GM10847 (cell line): Measurements from ENCODE around the gene DRICH1.

Experiments used
- POLR2A ChIP-seq: IDR thresholded peaks from 2 replicates; pipeline ENCODE4 v1.6.1; 2011; ENCODE audit not compliant: insufficient read length; ENCODE audit errors: extremely low read depth

DRICH1 gene

DNA sequence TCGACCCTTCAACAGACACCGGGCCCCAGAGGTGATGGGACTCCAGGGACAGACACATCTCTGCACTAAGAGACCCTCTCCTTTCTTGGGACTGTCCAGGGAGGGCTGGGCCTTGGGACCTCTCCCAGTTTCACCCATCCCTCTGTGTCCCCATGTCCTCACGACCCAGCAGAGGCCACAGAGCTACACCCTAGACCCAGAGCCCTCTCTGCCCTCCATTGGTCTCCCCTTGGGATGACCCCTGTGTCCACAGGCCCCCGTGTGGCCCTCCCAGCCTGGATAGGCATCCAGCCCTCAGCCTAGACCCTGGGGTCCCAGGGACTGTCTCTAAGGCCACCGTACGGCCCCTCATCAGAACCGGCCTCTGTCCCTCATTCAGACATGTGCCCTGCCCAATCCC lies 7.5 kb upstream of the DRICH1 start:
- no peak for TF ChIP-seq POLR2A

DNA sequence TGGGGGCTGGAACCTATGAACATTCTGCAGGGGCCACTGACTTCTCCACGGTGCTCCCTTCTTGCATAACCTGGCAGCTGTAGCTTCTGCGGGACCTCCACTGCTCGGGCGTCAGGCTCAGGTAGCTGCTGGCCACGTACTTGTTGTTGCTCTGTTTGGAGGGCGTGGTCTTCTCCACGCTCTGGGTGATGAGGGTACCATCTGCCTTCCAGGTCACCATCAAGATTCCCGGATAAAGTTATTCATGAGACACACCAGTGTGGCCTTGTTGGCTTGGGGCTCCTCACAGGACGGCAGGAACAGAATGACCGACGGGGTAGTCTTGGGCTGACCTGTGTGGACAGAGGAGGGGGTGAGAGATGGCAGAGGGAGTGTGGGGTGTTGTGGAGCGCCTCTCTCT lies 6.5 kb upstream of the DRICH1 start:
- TF ChIP-seq POLR2A = no peak

DNA sequence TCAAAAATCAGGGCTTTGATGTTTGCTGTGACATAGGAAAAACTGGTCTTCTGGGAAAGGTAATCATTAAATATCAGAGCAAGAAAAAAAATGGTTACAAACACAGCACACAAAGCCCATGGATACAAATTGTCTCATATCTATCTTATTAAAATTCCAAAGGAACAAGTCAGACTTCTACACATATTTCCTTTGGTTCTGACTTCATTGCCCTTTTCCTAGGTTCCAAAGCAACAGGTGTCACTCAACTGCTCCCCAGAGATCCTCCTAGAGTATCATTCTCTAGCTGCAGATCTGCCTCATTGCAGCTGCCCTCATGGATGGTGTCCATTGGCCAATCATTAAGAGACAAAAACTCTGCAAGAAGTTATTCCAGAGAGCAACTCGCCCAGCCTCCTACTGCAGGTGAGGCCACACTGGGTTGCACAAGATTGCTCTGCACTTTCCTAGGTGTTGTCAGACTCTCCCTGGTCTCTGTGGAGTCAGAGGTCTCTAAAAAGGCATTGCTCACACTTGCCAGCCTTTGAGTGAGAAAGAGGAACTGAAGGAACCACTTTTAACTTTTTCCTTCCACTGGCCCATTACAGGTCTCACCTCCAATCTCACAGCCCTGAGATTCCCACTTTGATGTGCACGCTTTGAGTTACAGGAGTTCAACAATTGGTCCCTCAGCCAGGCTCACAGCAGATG lies 5.7 kb downstream of the DRICH1 start:
- TF ChIP-seq POLR2A = no peak

DNA sequence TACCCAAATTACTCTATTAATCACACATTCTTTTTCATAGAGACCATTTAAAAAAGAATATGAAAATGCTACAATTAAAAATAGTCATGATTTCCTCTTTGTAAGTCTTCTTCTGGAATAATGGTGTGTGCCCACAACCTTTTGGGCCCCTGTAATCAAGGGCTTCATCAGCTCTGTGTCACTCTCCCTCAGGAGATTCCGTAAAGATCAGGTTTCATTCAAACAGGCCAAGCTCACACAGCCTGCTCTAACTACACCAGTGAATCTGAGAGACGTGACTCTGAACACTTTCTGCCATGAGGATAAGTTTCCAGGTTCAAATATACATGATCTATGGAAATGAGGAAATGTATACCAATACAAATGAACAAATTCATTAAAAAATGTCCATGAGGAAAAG lies 9.5 kb downstream of the DRICH1 start:
- TF ChIP-seq POLR2A = no peak

DNA sequence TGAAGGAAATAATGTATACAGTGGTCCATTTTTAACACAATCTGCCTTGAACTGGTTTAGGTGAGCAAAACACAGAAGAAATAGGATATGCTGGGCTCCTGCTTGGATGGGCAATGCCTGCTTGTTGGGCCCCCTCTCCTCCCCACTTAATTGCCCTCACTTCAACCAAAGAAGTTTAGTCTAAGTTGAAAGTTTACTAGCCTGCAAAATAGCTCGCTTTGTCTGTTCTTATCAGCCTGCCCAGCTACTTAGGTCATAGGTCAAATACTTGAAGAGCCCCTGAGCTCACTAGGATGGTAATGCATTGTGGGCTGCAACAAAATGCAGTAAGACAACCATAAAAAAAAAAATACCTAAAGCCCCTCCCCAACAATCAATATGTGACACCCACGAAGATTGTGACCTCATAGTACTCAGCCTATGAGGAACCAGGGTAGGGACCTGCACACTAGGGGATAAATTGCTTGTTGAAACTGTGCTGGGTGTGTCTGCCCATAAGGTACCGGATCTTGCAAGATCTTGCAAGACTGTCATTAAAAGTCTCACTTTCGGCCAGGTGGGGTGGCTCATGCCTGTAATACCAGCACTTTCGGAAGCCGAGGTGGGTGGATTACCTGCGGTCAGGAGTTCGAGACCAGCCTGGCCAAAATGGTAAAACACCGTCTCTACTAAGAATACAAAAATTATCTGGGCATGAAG lies 10.9 kb downstream of the DRICH1 start:
- no peak for TF ChIP-seq POLR2A

DNA sequence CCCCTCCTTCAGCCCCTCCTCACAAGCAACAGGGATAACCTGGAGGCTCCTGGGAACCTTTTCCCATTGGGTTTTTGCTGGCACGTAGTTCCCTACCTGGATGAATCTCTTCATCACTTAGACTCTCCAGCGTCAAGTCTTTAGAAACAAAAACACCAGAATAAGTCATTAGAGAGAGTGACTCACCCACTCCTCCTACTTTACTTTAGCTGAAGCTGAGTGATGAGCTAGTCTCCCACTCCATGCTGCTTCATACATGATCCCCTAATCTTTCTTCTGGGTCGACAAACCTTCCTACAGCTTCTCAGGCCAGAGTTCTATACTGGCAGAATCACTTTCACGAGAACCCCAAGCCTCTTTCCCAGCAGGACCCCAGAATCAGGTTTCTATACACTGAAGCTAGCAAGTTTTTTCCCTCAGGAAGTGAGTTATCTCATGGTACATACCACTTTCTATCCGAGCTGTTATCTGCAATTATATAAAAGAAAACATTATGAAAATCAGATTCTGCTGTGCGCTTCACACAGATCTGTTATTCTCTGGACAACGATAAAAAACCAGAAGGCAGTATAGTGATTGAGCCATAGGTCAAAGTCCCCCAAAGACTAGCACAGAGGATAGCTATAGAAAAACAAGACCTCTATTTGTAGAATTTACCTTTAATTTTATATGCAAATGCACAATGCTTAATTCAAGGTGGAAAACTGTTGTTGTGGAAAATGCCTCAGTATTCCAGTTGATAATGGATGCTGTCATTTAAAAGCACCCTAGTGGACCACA lies 18.7 kb downstream of the DRICH1 start:
- TF ChIP-seq POLR2A = no peak

DNA sequence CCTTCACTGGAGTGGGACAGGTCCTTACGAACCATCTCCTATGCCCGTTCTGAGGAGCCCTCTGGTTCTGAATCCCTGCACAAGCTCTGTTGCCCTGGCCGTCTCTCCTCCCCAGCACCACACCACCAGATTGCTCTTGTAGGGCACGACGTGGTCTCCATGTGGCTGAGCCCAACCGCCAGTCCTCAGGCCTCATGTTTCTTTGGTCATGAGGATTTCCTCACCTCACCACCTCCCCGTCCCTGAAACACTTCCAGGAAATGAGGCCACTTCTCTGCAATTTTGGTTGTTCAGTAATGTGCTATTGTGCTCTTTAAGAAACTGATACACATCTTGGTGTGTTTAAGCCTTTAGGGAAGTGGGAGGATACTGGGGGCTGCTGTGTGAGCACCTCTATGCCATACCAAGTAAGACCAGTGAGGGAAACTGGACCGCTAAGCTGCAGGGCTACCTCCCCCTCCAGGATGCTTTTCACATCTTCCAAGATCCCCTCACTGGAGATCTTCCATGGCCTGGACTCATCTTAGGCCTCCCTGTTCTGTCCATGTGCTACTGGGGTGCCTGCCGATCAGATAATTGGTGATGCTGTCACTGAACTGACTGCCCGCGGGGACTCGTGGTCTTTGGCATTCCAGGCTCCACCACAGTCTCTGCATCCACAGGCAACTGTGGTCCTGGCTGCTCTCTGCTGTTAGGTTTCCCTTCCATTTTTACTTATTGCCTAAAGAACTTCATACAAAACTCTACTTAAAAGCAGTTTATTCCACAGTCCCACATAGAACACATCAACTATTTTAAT lies 21.9 kb downstream of the DRICH1 start:
- TF ChIP-seq POLR2A = no peak

DNA sequence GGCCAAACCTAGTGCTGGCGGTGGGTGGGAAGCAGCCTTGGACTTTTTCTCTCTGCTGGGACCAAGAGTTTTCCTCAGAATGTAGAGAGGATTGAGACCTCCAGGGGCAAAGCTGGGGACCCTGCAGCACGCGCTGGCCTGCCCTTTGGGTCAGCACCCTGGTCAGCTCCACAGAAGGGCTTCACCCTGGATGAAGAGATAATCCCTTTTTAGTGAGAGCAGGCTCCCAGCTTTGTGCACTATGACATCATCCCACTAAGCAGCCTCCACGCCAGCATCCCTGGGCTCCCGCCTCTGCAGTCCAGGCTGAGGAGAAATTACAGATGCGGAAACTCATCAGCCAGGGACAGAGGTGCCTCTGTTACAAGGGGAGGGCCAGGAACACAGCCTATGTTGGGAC lies 23.5 kb downstream of the DRICH1 start:
- no peak for TF ChIP-seq POLR2A

DNA sequence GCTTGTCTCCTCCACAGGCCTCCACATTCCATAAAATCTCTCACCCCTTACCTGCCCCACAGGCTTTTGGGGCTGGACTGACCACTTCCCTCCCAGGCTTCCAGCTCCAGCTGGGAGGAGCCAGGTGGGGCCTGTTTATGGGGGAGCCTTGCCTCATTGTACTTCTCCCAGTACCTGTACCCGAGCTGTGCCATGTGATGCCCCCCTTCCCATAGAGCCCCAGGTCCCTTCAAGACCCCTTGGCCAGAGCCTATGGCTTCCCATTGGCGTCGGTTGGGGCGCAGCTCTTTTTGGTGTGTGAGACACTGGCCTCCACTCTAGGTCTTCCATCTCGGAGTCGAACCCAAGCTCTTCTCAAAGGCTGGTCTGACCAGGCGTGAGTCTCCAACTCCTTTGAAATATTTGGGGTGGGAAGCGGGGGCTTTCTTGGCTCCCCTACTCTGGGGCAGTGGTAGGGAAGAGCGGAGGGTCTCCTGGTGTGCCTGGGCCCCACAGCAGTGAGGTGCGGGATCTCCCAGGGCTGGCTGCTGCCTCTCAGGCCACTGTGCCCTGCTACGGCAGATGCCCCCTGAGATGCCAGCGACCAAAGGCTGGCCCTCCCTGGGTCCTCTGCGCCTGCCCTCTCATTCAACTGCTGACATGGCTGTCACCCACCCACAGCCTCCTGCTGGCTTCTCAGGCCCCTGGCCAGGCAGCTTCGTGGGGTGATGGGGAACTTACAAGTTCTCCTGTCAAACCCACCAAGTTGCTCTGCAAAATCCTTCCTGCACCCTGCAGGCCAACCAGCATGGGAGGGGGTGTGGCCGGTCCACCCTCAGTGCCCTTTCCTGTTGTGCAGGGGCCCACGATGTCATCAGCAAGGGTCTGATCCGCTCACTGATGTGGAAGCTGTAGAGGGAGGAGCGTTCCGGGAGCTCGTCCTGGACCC lies 25.7 kb downstream of the DRICH1 start:
- no peak for TF ChIP-seq POLR2A

DNA sequence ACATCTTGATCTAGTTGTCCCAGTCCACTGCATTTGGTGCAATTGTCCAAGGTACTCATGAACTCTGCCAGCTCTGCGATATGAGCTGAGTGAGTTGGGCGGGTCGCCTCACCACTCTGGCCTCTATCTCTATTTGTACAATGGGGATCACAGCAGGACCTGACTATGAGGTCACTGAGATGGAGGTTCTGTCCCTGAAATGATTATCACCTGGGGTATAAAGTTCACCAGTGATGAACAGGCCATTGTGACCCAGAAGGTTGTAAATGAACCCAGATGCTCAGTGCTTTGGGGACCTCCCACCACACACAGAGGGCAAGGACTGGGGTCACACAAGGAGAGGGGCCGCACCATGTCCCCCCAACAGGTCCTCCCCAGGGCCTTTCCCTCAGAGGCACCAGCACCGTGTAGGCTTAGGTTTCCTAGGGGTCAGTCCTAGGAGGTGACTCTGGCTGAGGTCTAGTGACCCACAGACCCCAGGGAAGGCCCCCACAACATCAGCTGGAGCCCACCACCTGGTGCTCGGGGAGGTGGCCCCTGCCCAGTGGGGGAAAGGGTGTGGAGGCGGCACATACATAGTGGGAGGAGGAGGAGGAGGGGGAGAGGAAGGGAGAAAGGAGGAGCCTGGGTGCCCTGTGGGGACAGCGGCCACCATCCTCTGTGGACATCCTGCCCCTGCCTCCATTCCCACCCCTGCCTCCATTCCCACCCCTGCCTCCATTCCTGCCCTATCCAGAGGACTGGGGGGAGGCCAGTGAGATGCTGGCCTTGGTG lies 27.0 kb downstream of the DRICH1 start:
- no peak for TF ChIP-seq POLR2A

DNA sequence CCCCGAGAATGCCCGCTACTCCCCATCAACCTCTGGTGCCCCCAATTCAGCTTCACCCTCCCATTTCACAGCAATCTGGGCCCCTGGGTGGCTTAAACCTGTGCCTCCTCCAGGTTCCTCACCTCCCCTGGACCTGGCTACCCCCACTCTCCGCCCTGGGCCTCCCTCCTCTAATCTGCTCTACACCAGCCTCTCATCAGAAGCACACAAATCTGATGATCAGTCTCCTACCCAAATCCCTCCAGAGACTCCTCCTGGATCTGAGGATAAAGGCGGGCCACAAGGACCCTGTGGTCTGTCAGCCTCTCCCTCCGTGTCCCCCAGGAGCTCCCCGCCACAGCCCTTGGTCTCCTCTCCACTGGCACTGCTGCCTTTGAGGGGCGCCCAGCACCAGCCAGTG lies 28.9 kb downstream of the DRICH1 start:
- TF ChIP-seq POLR2A = no peak

DNA sequence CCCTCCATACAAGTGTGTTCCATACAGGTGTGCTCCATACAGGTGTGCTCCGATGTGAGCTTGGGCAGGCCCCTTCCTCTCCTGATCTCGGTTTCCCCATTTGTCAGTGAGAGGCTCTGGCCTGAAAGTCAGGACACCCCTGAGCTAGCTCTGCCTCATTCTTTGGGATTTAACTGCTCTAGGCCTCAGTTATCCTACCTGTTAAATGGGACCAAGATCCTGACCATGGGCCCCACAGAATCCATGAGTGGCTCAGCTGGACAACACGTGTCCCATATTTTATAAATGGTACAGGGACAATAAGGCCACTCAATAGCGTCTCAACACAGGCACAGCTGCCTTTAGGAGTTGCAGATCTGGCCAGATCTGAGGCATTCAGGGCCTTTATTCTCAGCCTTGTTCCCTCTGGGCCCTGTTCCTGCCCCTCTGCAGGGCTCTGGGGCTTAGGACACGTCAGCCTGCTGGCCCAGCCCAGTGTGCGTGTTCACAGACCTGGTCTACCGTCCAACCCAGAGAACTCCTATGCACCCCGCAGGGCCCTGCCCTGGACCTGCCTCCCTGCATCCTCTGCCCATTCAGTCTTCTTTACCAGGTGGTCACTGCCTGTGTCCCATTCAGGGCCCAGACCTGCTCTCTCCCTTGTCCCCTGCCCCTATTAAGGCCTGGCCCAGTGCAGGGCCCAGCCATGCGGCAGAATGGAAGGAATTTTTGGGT lies 33.2 kb downstream of the DRICH1 start:
- TF ChIP-seq POLR2A = no peak

DNA sequence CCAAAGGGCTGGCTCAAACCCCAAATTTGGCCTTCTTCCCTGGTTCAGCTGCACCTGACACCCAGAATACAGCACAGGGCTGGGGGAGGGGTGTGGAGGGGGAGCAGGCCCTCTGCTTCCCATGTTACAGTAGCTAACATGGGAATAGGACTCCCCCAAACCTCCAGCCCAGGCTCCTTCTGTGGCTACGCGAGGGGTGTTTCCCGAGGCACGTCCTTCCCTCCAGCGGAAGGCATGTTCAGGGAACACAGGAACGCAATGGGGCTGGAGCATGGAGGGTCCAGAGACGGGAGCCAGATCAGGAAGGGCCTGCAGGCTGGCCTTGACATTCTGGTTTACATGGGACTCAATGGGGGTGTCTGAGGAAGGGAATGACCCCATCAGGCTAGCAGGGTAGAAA lies 40.3 kb downstream of the DRICH1 start:
- TF ChIP-seq POLR2A = no peak
